H1 (cell line): ENCODE data around the gene RPA3. TPM values are rescaled to one million over a fixed set of nuclear protein-coding genes. Genes with fewer than 3 reads are reported as not detected.

Experiments used
- CTCF ChIA-PET: fragments of 300-600 bp; sonication (Branson Sonifier 250); formaldehyde crosslinking; loops from one replicate; lab custom pipeline; 2021; ENCODE audit not compliant: partially characterized antibody; lab: Charles Lee
- POLR2A ChIA-PET: fragments of 300-600 bp; sonication (Branson Sonifier 250); formaldehyde crosslinking; loops from one replicate; lab custom pipeline; 2021; ENCODE audit warnings: inconsistent platforms; ENCODE audit not compliant: partially characterized antibody; lab: Charles Lee
- DNase-seq, 2 experiments: peaks; one replicate each; pipeline versions ENCODE4 v3.0.0 to v3.0.0-alpha.2; 2010 to 2022; ENCODE audit warnings: low spot score in 2 of 2, low read depth in 1 of 2, mixed read lengths in 1 of 2
- FAIRE-seq: peaks from 2 replicates; lab custom pipeline; 2011; peaks lifted over from hg19 to GRCh38; lab: Jason Lieb, UNC
- H2AFZ ChIP-seq: 2 replicates; pipeline ENCODE4 v1.8.1; 2012; ENCODE audit warnings: low read length, inconsistent platforms
- H2AK5ac ChIP-seq: 2 replicates; pipeline ENCODE4 v1.6.1; 2013; ENCODE audit warnings: low read depth, low read length
- H2BK120ac ChIP-seq: replicated peaks from 2 replicates; pipeline ENCODE3; 2013; ENCODE audit warnings: low read depth, low read length, inconsistent platforms
- H2BK12ac ChIP-seq: 2 replicates; pipeline ENCODE4 v1.6.1; 2013; ENCODE audit warnings: low read depth, low read length
- H2BK15ac ChIP-seq: 2 replicates; pipeline ENCODE4 v1.6.1; 2013; ENCODE audit warnings: low read length
- H2BK20ac ChIP-seq: 2 replicates; pipeline ENCODE4 v1.6.1; 2013; ENCODE audit warnings: low read length
- H2BK5ac ChIP-seq: 2 replicates; pipeline ENCODE4 v1.6.1; 2013; ENCODE audit warnings: low read depth, low read length
- H3K14ac ChIP-seq: 2 replicates; pipeline ENCODE4 v1.6.1; 2013; ENCODE audit warnings: inconsistent platforms; ENCODE audit not compliant: insufficient read length
- H3K18ac ChIP-seq: 2 replicates; pipeline ENCODE4 v1.6.1; 2013; ENCODE audit warnings: low read length; ENCODE audit errors: extremely low read depth
- H3K23ac ChIP-seq: 2 replicates; pipeline ENCODE4 v1.6.1; 2013; ENCODE audit warnings: inconsistent platforms; ENCODE audit not compliant: insufficient read length
- H3K23me2 ChIP-seq: 2 replicates; pipeline ENCODE4 v1.6.1; 2013; ENCODE audit warnings: low read depth, low read length
- H3K27ac ChIP-seq: 2 replicates; pipeline ENCODE4 v1.6.1; 2011; ENCODE audit warnings: low read depth, low read length, inconsistent platforms
- H3K27me3 ChIP-seq, 4 experiments: replicated peaks in 1 of 4; 1 replicate in 1 of 4; 2 replicates in 3 of 4; pipeline versions ENCODE4 v1.6.1 to v1.8.1; 2011 to 2013; ENCODE audit warnings: low read length in 3 of 4, mild to moderate bottlenecking in 3 of 4, inconsistent platforms in 2 of 4, mixed read lengths in 2 of 4, moderate library complexity in 1 of 4; ENCODE audit not compliant: control insufficient read depth in 3 of 4, insufficient read depth in 3 of 4; ENCODE audit errors: extremely low read depth in 1 of 4
- H3K36me3 ChIP-seq, 4 experiments: 2 replicates each; pipeline versions ENCODE4 v1.6.1 to v1.8.1; 2011 to 2013; ENCODE audit warnings: mild to moderate bottlenecking in 4 of 4, low read length in 3 of 4, moderate library complexity in 2 of 4, control low read depth in 1 of 4, inconsistent platforms in 1 of 4; ENCODE audit not compliant: insufficient read depth in 4 of 4, control insufficient read depth in 2 of 4
- H3K4ac ChIP-seq: replicated peaks from 2 replicates; pipeline ENCODE3; 2013; ENCODE audit warnings: low read length, low read depth, mixed read lengths, inconsistent platforms; ENCODE audit not compliant: insufficient read length
- H3K4me1 ChIP-seq, 4 experiments: replicated peaks in 1 of 4; 1 replicate in 1 of 4; 2 replicates in 3 of 4; pipeline versions ENCODE4 v1.6.1 to v1.8.1; 2011 to 2013; ENCODE audit warnings: low read length in 3 of 4, inconsistent platforms in 2 of 4, mixed read lengths in 1 of 4; ENCODE audit not compliant: insufficient read depth in 4 of 4, control insufficient read depth in 3 of 4
- H3K4me2 ChIP-seq, 2 experiments: 2 replicates each; pipeline versions ENCODE4 v1.6.1 to v1.8.1; 2011 to 2013; ENCODE audit warnings: low read depth in 2 of 2, low read length in 2 of 2, control low read depth in 1 of 2, inconsistent platforms in 1 of 2, mild to moderate bottlenecking in 1 of 2; ENCODE audit not compliant: insufficient read depth in 1 of 2
- H3K4me3 ChIP-seq, 4 experiments: fragments of 200-600, 300-600 bp in 1 of 4; sonication (generic), shearing (Covaris generic), sonication (Bioruptor Twin) in 1 of 4; 2 replicates each; pipeline versions ENCODE4 v1.5.1 to v1.8.1; 2011 to 2016; ENCODE audit warnings: low read length in 4 of 4, low read depth in 3 of 4, control low read depth in 2 of 4, inconsistent platforms in 2 of 4, mild to moderate bottlenecking in 2 of 4, mixed read lengths in 1 of 4, moderate library complexity in 1 of 4; ENCODE audit not compliant: insufficient read depth in 2 of 4; ENCODE audit errors: extremely low read depth in 1 of 4
- H3K56ac ChIP-seq: replicated peaks from 2 replicates; pipeline ENCODE3; 2013; ENCODE audit warnings: low read depth, mild to moderate bottlenecking, mixed read lengths, low read length, inconsistent platforms; ENCODE audit not compliant: insufficient read length
- H3K79me1 ChIP-seq: 2 replicates; pipeline ENCODE4 v1.6.1; 2013; ENCODE audit warnings: low read depth, low read length, control low read depth
- H3K79me2 ChIP-seq, 2 experiments: 2 replicates each; pipeline versions ENCODE4 v1.6.1 to v1.8.1; 2012 to 2013; ENCODE audit warnings: low read length in 2 of 2, mild to moderate bottlenecking in 2 of 2, inconsistent platforms in 1 of 2; ENCODE audit not compliant: insufficient read depth in 2 of 2, control insufficient read depth in 1 of 2
- H3K9ac ChIP-seq, 4 experiments: replicated peaks in 1 of 4; 1 replicate in 1 of 4; 2 replicates in 3 of 4; pipeline versions ENCODE4 v1.6.1 to v1.8.1; 2011 to 2013; ENCODE audit warnings: low read depth in 3 of 4, low read length in 3 of 4, control low read depth in 2 of 4, mild to moderate bottlenecking in 2 of 4, moderate library complexity in 2 of 4, inconsistent platforms in 1 of 4; ENCODE audit errors: extremely low read depth in 1 of 4
- H3K9me3 ChIP-seq, 2 experiments: 2 replicates each; pipeline versions ENCODE4 v1.6.1 to v1.8.1; 2012 to 2013; ENCODE audit warnings: mild to moderate bottlenecking in 2 of 2, moderate library complexity in 2 of 2, control low read depth in 1 of 2, inconsistent platforms in 1 of 2, low read depth in 1 of 2, low read length in 1 of 2, mixed read lengths in 1 of 2; ENCODE audit not compliant: insufficient read depth in 2 of 2
- H4K20me1 ChIP-seq, 2 experiments: replicated peaks in 1 of 2; 2 replicates each; pipeline versions ENCODE3 to v1.8.1; 2011 to 2013; ENCODE audit warnings: inconsistent platforms in 2 of 2, low read length in 2 of 2, mild to moderate bottlenecking in 1 of 2; ENCODE audit not compliant: insufficient read depth in 2 of 2, control insufficient read depth in 1 of 2
- H4K5ac ChIP-seq: 2 replicates; pipeline ENCODE4 v1.6.1; 2013; ENCODE audit warnings: low read length, low read depth, mixed read lengths, inconsistent platforms; ENCODE audit not compliant: insufficient read length
- H4K8ac ChIP-seq: 2 replicates; pipeline ENCODE4 v1.8.0; 2013; ENCODE audit warnings: mild to moderate bottlenecking, moderate library complexity, low read length, inconsistent platforms; ENCODE audit not compliant: insufficient read depth; ENCODE audit errors: extremely low read depth
- H4K91ac ChIP-seq: replicated peaks from 2 replicates; pipeline ENCODE3; 2013; ENCODE audit warnings: low read length, mixed read lengths, inconsistent platforms; ENCODE audit not compliant: insufficient read length
- BCL11A ChIP-seq, 2 experiments: IDR thresholded peaks; one replicate each; pipeline ENCODE4 v1.6.1; 2011; ENCODE audit warnings: low read depth in 2 of 2, low read length in 2 of 2, mild to moderate bottlenecking in 2 of 2
- CEBPB ChIP-seq: IDR thresholded peaks from 2 replicates; pipeline ENCODE4 v1.6.1; 2012; ENCODE audit warnings: low read depth, low read length
- WGBS, 2 experiments: shearing (Covaris generic) in 1 of 2; methylation state at CpG; one replicate each; pipeline versions ENCODE4 v1.1.6 to v1.1.7; 2013 to 2015; ENCODE audit warnings: low lambda C conversion rate in 2 of 2, mixed read lengths in 2 of 2, inconsistent platforms in 1 of 2, low coverage in 1 of 2, missing lambda C conversion rate in 1 of 2; ENCODE audit not compliant: insufficient replicate concordance in 2 of 2, insufficient coverage in 1 of 2, insufficient read length in 1 of 2; ENCODE audit errors: extremely low coverage in 1 of 2, missing lambda C conversion rate in 1 of 2; 5-methylcytosine and 5-hydroxymethylcytosine counted together
- polyA plus RNA-seq, 7 experiments: library from polyadenylated mRNA; depleted of rRNA in 3 of 7; stranded (reverse) in 5 of 7; unstranded in 2 of 7; fragments of >200 nt in 5 of 7; fragments of 200-250 nt in 2 of 7; gene quantifications; 1 replicate in 5 of 7; 2 replicates in 1 of 7; 4 replicates in 1 of 7; pipeline versions ENCODE4 v1.2.1 to v1.2.3, GENCODE V29; 2011 to 2013; ENCODE audit warnings: missing spikeins in 2 of 7, mixed read lengths in 2 of 7
- total RNA-seq: library from RNA; stranded (reverse); fragmentation: NEBNext Ultra II Directional; extraction: Animal tissue kit (Norgen Biotek cat#: 25700); gene quantifications from 2 replicates; pipeline ENCODE4 v1.2.1, GENCODE V29; 2021
- TF ChIP-seq, protein P1 (sequence below): IDR thresholded peaks from 2 replicates; pipeline ENCODE4 v1.6.1; 2012; ENCODE audit warnings: inconsistent platforms

The RPA3 gene
- total and polyA plus RNA-seq, 2 of the 8 experiments (the other 6 are each of a cell fraction or from before 2014, with no cell fraction given): 60.2 to 105 TPM

DNA sequence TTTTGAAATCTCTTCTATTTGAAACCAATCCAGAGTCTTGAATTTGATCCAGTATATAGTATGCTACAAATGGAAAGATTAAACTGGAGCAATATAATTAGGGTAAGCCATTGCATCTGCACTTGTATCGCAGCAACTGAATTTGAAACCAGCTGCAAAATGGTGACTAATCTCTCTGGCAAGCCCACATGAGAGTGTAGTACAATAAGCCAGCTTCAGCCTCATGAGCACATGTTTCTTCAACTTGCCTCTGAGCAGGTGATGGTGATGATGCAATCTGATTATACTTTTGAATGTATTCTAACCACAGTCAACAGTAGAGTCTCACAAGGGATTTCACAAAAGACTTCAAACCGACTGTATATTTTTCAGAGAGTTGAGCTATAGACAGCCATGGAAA is 829 bp upstream of the RPA3 start:
- no peak overlapping the region for H3K27ac ChIP-seq
- no peak overlapping the region for H3K4me2 ChIP-seq
- no peak overlapping the region for H3K56ac ChIP-seq
- no peaks in the 10 kb centered on the region for H3K4me1 ChIP-seq
- no peaks in the 10 kb centered on the region for H3K79me1 ChIP-seq
- no peak overlapping the region for H4K8ac ChIP-seq
- TF ChIP-seq, protein P1, sequence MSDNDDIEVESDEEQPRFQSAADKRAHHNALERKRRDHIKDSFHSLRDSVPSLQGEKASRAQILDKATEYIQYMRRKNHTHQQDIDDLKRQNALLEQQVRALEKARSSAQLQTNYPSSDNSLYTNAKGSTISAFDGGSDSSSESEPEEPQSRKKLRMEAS: 0 out of 2 replicates have a peak, but pooled peaks have one; percentile 20
- no peak for TF ChIP-seq BCL11A (IDR thresholded peaks at IDR 0.05; ENCODE audit: low read depth in 2 of 2, low read length in 2 of 2)
- peak; percentile 76 for TF ChIP-seq CEBPB
- 97% methylated on average over 2 of the region's 2 CpGs; no CpG with 5 or more reads in 1 of the 2 experiments for WGBS, 2 experiments
- no peaks in the 10 kb centered on the region; a peak in 1 of 4 replicates for H3K9me3 ChIP-seq
- no peak overlapping the region for H3K4me3 ChIP-seq
- H2BK20ac ChIP-seq: no peak overlapping the region
- no peak overlapping the region for H2BK5ac ChIP-seq
- no peak overlapping the region for H2AK5ac ChIP-seq
- H2AFZ ChIP-seq: no peak overlapping the region
- H3K79me2 ChIP-seq: no peaks in the 10 kb centered on the region
- FAIRE-seq: no peak
- ChIA-PET CTCF (interaction anchor here (0.7 to 0.9 kb wide), 2 partner anchors 30 to 316 kb away, joined by 3 read pairs; no protein-coding TSS in a partner anchor), POLR2A (interaction anchor here (1.8 kb wide), 1 partner anchor 55 kb away, joined by 3 read pairs; no protein-coding TSS in a partner anchor)
- no peak overlapping the region for H3K18ac ChIP-seq
- H3K14ac ChIP-seq: no peak overlapping the region
- no peak overlapping the region for H4K91ac ChIP-seq
- H3K23me2 ChIP-seq: no peaks in the 10 kb centered on the region
- H4K20me1 ChIP-seq: no peaks in the 10 kb centered on the region
- H3K4ac ChIP-seq: no peak overlapping the region
- H3K27me3 ChIP-seq: no peaks in the 10 kb centered on the region
- H2BK15ac ChIP-seq: no peak overlapping the region
- no peak overlapping the region for H4K5ac ChIP-seq
- no peak overlapping the region for H3K23ac ChIP-seq
- no peak overlapping the region for H2BK12ac ChIP-seq
- no peak overlapping the region; a peak in 1 of 7 replicates for H3K9ac ChIP-seq
- DNase-seq: no peak
- H3K36me3 ChIP-seq: no peaks in the 10 kb centered on the region
- H2BK120ac ChIP-seq: no peak overlapping the region
